ENCODE data around the gene MAGEC3.
"Not testable (repeated sequence)": the region's sequence is repeated elsewhere in the genome, so short reads cannot be mapped to it uniquely, and the experiment has no call there.

Gene MAGEC3

GRCh38 chrX:141838016-141838415, at the start of gene MAGEC3:
TSS of gene MAGEC3 (plus strand) at chrX:141838316. CDS start at chrX:141838316, 0 bp downstream.
- DNase-seq (ENCODE audit: low read depth in 2 of 2), result no peak

DNA sequence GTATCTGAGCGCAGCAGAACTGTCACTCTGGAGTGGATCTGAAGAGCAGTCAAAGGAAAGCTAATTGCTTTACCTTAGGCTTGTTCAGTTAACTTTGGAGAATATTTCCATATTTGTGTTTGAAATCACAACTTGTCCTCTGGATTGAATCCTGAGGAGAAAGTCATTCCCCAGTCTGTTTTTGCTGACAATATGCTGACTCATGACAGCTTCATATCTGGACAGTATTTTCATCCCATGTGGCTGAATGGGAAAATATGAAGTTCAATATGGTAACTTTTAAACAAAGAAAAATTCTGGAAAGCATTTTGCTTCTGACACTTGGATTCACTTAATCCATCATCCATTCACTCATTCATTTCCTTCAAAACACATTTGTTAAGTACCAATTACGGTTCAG, 46.3 kb upstream of the MAGEC3 start:
- no peak for DNase-seq (ENCODE audit: low read depth in 2 of 2)

DNA sequence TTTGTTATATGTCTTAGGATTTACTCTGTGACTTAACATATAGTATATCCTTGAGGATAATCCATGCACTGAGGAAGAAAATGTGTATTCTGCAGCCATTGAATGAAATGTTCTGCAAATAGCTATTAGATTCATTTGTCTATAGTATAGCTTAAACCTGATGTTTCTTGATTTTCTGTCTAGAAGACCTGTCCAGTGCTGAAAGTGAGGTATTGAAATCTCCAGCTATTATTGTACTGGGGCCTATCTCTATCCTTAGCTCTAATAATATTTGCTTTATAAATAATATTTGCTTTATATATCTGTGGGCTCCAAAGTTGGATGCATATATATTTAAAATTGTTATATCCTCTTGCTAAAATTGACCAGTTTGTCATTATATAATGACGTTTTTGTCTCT, 26.7 kb upstream of the MAGEC3 start:
- no peak for DNase-seq (ENCODE audit: low read depth in 2 of 2)

DNA sequence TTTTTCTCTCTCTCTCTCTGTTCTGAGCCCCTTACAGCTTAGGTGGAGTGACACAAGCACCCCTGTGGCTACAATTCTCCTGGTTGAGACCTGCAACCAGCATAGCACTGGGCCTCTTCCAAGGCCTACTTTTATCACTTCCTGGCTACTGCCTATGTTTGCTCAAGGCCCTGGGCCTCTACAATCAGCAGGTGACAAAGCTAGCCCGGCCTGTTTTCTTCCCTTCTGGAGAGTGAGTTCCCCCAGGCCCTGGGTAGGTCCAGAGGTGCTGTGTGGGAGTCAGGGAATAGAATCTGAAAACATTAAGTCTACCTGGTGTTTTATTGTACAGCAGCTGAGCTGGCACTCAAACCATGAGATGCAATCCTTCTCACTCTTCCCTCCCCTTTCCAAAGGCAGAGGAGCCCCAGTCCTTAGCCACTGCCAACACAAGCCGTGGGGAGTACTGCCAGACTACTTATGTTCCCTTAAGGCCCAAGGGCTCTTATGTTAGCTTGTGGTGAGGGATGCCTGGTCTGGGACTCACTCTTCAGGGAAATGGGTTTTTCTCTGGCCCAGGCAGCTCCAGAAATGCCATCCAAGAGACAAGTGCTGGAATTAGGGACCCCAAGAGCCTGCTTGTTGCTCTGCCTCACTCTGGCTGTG, 23.8 kb upstream of the MAGEC3 start:
- DNase-seq (ENCODE audit: low read depth in 2 of 2), result no peak

- no peak for DNase-seq (ENCODE audit: low read depth in 2 of 2)
Measured at GRCh38 chrX:141815904-141816303, 22.2 kb upstream of the MAGEC3 start.

DNA sequence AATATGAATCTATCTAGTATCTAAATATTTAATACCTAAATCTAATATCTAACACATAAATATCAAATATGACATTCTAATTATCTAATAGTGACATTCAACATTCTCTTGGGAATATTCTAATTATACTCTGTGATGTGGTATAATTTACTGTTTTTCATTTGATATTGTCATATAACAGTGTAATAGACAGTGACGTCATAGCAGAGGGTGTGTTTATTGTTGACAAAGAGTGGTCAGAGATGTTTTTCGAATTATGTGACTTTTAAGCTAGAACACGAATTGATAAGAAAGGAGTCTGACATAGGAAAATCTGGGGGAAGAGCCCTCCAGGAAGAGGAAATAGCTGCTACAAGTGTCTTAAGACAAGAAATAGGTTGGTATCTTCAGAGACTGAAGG, 5.9 kb upstream of the MAGEC3 start:
- DNase-seq (ENCODE audit: low read depth in 2 of 2), result no peak

GRCh38 chrX:141839856-141840255, 1.7 kb downstream of the MAGEC3 start:
- no peak for DNase-seq (ENCODE audit: low read depth in 2 of 2)

DNA sequence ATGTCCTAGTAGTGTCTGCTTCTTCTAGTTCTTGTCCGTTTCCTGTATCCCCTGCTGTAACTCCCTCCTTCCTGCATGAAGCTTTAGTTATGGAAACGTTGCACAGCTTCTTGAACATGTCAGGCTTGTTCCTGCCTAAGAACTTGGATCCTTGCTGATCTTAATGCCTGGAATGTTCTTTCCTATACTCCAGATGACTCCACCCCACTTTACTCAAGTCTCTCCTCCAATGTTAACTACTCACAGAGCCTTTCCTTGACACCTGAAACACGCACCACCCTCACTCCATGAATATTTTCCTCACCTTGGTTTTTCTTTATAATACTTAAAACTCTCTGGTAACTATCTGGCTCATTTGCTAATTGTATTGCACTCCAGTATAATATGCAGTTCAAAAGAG, 19.4 kb downstream of the MAGEC3 start:
- no peak for DNase-seq (ENCODE audit: low read depth in 2 of 2)

GRCh38 chrX:141879616-141880015, 41.5 kb downstream of the MAGEC3 start:
- no peak for DNase-seq (ENCODE audit: low read depth in 2 of 2)

DNA sequence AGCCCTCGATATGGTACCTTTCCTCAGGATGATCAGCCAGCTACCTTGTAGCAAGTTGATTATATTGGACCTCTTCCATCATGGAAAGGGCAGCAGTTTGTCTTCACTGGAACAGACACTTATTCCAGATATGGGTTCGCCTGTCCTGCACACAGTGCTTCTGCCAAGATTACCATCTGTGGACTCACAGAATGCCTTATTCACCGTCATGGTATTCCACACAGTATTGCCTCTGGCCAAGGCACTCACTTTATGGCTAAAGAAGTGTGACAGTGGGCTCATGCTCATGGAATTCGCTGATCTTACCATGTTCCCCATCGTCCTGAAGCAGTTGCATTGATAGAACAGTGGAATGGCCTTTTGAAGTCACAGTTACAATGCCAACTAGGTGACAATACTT, 50.7 kb downstream of the MAGEC3 start:
- not testable (repeated sequence) for DNase-seq (ENCODE audit: low read depth in 2 of 2)

- DNase-seq (ENCODE audit: low read depth in 2 of 2), result no peak
Measured at GRCh38 chrX:141894733-141895132, 56.6 kb downstream of the MAGEC3 start.

- no peak for DNase-seq (ENCODE audit: low read depth in 2 of 2)
Measured at GRCh38 chrX:141897690-141898089, 59.6 kb downstream of the MAGEC3 start.

DNA sequence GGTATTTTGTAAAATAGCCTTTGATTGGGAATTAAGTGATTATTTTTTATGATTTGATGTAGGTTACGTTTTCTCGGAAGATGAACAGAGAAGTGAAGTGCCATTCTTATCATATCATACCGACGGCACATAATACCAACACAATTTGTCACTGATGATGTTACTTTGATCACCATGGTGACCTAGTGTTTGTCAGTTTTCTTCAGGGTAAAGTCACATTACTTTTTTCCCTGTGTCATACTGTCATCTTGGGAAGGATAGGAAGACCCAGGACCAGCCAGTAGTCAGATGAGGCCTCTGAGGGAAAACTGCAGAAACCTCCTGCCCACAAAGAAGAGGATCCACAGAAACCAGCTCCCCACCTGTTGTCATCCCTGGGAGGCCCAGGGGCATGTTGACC, 64.2 kb downstream of the MAGEC3 start:
- no peak for DNase-seq (ENCODE audit: low read depth in 2 of 2)

DNA sequence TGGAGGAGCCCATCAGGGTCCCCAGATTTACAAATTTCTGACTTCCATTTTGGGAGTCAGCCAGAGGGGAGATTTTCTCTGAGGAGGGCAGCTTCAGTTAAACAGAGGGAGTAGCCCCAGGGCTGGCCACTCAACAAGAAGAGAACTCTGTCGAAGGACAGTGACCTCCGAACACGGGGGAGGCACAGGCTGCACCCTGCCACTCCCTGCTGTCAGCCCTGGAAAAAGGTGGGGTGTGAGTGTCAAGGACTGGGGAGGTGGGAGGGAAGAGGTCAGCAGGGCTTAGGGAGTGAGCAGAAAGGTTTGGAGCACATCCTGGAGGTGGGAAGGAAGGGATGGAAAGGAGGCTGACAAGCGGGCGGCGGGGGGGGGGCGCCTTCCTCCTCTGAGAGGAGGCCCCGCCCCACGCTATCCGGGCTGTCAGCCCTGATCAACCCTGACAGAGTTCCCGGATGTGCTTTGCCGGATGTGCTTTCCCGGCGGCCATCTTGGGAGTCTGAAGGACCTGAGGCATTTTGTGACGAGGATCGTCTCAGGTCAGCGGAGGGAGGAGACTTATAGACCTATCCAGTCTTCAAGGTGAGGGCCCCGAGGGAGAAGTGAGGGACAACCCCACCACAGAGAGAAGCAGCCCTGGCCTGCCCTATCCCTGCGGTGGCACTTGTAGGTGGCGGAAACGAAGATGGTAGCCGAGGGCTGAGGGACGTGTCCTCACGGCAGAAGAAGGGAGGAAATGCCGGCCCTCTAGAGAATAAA, 65.5 kb downstream of the MAGEC3 start, which contains the start of gene MAGEC1:
Gene MAGEC1, plus strand, starts transcription at position 495 of the 756 bp plus-strand sequence. CDS start 1,179 bp downstream, outside the sequence.
- no peak for DNase-seq (ENCODE audit: low read depth in 2 of 2)

- DNase-seq (ENCODE audit: low read depth in 2 of 2), result no peak
Measured at GRCh38 chrX:141904262-141904661, 66.1 kb downstream of the MAGEC3 start.

GRCh38 chrX:141917801-141918200, 79.7 kb downstream of the MAGEC3 start:
- DNase-seq (ENCODE audit: low read depth in 2 of 2), result no peak

- DNase-seq (ENCODE audit: low read depth in 2 of 2), result no peak
Measured at GRCh38 chrX:141924293-141924692, 86.2 kb downstream of the MAGEC3 start.

DNA sequence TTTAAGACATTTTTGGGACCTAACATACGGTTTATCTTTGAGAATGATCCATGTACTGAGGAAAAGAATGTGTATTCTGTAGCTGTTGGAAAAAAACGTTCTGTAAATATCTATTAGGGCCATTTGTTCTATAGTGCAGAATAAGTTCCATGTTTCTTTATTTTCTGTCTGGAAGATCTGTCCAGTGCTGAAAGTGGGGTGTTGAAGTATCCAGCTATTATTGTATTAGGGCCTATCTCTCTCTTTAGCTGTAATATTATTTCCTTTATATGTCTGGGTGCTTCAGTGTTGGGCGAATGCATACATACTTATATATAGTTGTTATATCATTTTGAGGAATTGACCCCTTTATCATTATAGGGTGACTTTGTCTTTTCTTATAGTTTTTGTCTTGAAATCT, 90.3 kb downstream of the MAGEC3 start:
- no peak for DNase-seq (ENCODE audit: low read depth in 2 of 2)

DNA sequence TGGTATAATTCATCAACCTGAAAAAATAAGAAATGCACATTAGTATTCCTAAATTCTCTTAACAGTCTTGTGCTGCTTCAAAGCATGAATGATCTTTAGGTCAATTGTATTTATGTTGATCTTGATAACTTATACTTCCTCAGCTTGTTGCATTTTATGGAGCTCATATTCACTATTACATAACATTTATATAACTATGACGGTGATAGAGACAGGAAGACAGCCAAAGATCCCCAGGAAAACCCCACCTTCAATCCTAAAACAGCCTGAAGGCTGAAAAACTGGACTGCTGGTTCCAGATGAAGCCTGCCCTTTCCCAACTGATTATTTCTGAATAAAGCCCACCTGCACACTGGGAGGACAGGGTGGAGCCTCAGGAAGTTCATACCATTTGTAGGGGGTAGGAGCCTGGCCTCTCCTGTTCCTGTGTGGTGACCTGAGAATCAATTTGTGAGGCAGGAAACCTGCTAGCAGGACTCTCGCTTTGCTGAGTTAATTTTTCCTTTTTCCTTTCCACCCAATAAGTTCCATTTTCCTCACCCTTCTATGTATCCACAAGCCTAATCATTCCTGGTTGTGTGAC, 96.0 kb downstream of the MAGEC3 start:
- DNase-seq (ENCODE audit: low read depth in 2 of 2), result no peak

GRCh38 chrX:141935645-141936044, 97.5 kb downstream of the MAGEC3 start:
- no peak for DNase-seq (ENCODE audit: low read depth in 2 of 2)

- DNase-seq (ENCODE audit: low read depth in 2 of 2), result no peak
Measured at GRCh38 chrX:141936080-141936479, 98.0 kb downstream of the MAGEC3 start.

DNA sequence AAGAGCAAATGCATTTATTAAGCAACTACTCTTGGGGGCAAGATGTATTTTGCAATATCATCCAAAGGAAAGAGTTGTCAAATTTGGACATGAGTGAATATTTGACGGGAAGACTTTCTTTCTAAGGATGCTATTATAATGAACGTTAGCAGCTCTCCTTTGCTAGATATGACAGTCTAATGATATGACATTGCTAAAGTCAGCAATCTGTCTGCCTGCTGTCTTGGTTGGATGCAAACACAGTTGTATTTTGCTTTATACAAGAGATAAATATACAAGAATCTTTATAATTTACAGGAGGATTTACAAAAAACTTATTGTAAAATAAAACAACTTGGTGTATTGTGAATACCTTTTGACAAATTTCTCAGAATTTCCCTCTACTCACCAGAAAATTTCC, 103.1 kb downstream of the MAGEC3 start:
- no peak for DNase-seq (ENCODE audit: low read depth in 2 of 2)

DNA sequence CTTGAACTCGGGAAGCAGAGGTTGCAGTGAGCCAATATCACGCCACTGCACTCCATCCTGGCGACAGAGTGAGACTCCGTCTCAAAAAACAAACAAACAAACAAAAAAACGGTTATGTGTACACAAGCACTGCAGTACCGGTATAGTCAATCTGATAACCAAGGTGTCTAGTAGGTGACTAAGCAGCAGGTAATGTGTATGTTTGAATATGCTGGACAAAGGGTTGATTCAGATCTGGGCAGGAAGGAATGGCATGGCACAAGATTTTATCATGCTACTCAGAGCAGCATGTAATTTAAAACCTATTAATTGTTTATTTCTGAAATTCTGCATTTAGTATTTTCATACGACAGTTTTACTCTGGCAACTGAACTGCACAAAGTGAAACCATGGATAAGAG, 107.3 kb downstream of the MAGEC3 start:
- no peak for DNase-seq (ENCODE audit: low read depth in 2 of 2)

Measured in activated CD4-positive, alpha-beta T cell treated with anti-CD3 and anti-CD28 coated beads for 24 hours (primary cell).